Stimulated activated CD8-positive, alpha-beta memory T cell treated with anti-CD3 and anti-CD28 coated beads, Interleukin-12 subunit alpha, Interleukin-12 subunit beta, amount 100 ng/mL, for 4 hours (primary cell): ENCODE measurements around the gene KIAA0825.

Experiments used
- DNase-seq: peaks from one replicate; pipeline ENCODE4 v3.0.0-alpha.2; 2020; ENCODE audit warnings: low read depth

Gene KIAA0825

DNA sequence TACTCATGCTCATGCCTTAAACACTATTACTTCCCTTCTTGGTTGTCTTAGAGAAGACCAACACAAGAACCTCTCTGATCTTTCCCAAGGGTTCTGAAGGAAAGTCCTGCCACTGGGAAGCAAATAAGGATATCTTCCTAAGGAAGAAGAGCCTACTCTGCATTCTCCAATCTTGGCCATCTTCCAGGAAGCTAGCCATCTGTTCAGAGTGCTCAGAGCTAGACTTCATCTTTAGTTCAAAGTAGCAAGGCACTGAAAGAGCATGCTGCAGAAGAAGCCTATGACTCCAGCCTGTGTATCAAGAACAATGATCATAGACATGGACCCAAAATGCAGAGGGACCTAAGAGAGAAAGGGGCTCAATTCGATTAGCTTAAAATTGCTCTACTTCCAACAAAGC is 114.7 kb downstream of the KIAA0825 start:
- no peak for DNase-seq

DNA sequence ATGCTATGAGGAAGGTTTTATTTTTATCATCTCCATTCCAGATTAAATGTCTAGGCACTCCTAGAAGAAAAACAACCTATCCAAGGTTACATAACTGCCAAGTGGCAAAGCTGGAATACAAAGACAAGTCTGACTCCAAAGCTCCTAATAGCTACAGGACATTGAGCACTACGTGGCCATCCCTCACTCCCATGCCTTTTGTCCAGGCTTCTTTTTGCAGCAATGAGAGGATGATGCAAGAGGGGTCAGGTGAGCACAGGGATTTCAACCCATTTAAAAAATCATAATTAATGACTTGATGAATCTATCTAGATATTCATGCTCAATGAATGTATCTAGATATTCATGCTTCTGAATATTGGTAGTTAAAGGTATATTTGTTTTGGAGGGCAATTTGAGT is 117.0 kb downstream of the KIAA0825 start:
- no peak for DNase-seq

DNA sequence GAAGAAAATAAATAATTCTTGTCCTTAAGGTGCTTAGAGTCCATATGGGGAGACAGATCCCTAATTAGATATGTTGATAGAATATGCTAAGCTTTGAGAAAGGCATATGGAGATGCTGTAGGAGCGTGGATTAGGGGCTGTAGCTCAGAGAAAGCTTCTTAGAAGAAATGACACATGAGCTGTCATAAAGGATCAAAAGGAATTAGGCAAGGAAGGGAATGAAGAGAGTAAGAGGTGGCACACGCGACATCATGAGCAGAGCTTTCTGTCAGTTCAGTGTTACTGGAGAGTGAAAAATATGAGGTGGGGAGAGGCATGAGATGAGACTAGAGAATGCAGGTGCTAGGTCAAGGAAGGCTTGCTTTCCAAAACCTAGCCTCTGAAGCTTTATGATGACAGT is 118.6 kb downstream of the KIAA0825 start:
- no peak for DNase-seq

DNA sequence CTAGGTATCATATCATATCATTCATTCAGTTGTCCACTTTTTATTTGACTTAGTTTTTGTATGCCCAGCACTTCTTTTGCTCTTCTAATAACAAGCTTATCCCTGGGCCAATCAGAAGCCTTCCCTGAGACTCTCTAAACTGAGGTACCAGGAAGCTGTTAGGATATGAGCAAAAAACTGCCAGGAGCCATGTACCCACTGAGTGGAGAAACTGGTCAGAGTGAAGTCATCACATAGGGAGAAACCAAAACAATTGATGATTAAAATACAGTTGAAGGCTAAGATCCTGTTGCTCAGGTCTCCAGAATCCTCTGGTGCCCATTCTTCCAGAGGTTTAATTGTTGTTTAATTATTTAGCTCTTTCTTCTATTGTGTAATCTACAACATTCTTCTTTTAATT is 120.2 kb downstream of the KIAA0825 start:
- DNase-seq, result no peak

DNA sequence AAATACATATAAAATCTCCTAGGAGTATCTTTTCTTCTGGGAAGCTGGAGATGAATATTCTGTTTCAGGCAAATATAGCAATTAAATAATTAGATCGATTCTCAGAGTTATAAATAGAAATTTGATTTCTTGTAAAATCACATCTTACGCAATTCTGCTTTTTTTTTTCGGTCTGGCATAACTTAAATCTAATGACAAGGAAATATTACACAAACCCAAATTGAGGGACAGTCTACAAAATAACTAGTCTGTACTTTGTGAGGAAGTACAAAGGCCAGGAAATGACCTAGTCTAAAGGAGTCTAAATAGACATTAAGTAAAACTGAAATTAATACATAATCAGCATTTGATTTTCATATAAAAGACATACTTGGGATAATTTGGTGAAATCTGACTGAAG is 133.3 kb downstream of the KIAA0825 start:
- no peak for DNase-seq

DNA sequence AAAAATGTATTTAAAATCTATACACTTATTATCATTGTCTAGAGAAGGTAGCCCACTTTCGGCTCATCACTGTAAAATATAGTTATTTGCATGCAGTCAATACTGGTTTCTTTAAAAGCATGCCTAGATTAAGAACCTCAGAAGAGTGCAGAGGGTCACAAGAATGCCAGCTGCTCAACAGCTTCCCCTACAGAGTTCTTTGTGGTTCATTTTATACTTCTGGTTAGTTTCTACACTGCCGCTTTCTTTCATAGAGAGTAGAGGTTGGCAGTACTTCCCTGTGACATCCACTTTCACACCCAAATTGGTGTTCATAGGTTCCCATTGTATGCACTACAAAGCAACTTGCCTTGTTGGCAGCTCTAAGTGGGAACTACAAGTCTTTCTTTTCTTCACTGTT is 137.3 kb downstream of the KIAA0825 start:
- no peak for DNase-seq

DNA sequence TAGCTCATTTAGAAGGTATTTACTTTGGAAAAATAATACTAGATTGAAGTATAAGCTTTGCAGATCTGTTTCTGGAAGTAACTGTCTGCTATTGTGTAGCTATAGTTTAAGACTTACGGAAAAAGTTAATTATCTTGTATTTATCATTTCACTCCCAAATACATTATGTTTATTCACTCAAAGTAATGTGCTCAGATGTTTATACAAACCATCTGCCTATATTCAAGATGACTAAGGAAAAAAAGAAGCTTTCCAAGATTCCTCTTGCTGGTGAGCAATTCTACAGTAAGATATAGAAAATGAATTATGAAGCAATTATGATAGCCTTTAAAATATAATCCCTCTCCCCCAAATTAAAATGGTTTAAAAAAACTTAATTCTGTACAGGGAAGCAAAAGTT is 137.9 kb downstream of the KIAA0825 start:
- no peak for DNase-seq

DNA sequence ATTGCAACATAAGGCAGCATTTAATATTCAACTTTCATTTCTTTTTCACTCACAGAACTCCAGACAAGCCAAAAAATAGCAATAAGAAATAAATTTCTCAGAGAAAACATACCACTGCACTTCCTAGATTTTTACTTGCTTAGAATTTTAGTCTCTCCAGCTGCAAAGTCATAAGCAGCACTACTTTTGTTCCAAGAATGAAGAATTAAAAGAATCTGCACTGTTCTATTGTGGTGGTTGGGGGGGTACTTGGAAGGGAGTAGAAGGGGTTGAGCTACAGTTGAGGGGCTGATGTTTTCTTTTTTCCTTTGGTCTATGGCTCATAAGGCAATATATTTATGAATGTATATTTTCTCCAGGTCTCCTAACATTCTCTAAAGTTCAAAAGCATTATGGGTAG is 144.5 kb downstream of the KIAA0825 start:
- DNase-seq, result no peak

DNA sequence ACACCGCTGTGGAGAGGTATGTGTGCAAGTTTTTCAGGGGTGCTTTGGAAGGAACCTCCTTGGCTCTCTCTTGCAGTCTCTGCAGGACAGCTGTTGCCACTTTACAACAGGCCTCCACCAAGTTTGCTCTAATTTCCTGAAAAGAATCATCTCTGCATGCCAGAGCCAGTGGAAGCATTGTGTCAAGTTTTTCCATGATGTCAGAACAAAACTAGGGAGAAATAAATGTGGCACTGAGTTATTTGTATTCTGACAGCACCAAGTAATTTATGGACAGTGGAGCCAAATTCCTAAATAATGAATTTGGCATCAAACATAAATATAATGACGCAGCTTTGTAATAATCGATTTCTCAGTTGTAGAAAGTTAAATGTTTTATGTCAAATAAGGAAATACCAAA is 146.9 kb downstream of the KIAA0825 start:
- DNase-seq, result no peak

DNA sequence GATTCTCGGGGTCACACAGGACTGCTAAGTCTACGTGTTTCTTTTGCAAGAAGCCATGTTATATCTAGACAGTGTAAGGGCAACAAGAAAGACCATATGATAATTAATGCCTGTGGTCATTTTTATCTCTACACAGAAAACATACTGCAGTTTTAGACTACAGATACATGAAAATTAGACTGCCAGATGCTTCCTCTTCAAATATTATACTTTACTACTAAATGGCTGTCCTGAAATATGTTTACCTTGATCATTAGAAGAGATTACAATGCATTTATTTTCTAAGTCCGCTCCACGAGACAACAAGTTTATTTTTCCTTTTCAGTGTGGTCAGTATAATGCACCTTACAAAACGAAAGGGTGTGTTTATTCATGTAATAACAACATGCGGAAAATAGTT is 147.6 kb downstream of the KIAA0825 start:
- no peak for DNase-seq

DNA sequence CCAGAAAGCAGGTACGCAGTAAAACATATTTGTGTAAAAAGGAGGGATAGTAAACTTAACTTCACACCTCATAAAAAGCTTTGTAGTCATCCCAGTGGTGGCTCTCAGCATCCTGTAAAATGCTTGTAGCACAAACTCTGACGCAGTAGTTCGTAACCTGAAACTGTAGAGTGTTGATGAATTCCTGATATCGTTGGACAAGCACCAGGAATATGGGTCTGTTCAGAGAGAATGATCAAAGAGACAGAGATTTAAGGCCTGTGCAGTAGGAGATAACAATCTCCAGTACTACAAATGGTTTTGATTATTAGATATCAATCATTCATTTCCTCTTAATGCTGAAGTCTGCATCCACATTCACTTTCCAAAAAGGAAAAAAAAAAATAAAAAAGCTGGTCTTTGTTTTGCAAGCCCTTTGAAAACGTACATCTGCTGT is 148.5 kb downstream of the KIAA0825 start:
- DNase-seq, result no peak

DNA sequence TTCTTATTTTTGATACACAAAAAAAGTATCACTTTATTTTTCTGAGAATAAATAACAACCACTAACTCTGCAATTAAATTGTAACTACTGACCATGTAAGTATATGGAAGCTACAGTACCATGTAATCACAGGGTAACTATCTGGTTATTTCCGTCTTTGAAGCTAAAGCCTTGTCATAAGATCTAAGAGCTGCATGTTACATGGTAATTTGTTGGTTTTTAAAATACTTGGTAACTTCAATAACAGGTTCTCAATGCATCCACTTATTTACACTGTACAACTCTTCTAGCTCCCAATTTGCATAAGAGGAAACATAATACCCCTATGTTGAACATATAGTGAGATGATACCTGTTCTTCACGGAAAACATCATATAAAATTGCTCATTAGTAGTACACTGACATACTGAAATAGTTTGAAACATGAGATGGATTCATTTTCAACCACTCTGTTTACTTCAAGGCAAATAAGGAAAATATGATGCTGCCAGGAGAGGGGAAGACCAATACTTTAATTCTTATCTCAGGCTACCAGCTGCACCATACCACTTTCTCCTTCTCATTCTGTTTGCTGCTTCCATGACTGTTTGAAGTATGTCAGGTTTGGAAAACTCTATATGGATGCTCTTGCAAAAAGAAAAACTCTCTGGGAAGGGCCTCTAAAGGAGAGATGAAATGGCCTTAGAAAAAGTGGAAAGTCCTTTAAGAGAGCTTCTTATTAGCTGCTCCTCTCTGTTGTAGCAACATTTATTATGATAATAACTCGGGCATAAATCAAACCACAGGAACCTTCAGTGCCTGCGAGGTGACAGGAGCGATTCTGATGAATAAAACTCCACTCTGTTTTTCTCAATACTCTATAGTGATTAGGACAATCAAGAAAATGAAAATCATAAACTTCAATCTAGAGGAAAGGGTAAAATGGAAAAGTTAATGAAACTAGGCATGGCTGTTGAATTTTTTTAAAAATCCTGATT is 150.2 kb downstream of the KIAA0825 start:
- DNase-seq, result no peak

DNA sequence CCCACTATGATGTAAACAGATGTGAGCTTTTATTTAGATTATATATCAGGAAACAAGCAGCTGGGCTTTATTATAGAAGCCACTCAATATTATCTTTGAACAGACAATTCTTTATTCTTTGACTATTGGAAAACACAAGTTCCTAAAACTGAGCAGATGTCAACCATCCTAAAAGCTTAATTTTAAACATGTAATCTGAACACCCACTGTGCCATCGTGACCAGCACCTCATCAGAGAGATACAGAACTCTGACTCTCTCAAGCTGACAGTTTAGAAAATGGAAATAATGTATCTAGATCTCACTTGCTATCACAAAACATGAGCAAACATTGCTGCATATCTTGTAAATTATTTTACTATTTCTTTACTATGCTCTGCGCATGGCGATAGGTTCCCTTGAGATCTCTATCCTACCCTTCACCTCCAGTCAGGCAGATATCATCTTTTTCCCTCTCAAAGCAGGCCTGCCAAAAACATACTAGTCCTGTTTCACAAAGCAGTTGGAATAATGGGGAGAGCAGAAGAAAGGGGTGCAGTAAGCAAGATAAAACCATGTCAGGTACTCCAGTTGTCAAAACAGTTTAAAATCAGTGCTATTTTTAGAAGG is 151.0 kb downstream of the KIAA0825 start:
- no peak for DNase-seq

DNA sequence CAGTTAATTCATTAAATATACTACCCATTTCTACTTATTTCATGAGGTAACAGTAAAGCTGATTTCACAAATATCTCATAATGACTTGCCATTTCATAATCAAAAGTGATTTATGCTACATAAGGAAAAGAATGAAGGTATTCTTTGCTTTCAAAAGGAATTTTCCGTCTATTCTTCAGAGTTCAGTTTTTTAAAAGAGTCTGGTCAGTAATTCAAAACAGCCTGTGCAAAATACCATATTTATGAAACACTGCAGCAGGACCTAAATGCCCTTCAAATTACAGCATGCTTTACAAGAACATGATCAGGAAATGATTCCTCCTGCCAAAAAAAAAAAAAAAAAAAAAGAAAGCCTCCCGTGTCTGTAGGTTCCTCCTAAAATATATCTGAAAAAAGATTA is 154.7 kb downstream of the KIAA0825 start:
- no peak for DNase-seq

DNA sequence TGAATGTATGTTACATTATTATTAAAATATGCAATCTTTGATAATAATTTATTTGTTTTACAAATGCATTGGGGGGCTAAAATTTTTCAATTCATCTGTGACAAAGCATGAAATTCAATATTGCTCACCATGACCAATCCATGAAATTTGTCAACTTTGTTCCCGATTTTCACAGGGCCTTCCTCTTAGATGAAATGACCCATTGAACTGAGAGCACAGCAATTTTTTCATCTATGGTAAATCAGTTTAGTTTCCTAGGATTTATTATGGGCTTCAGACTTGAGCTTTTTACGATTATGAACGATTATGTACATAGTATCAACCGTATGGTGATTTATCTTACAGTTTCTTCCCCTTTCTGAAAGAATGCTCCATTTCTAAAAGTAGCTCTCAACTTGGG is 157.3 kb downstream of the KIAA0825 start:
- DNase-seq, result no peak

DNA sequence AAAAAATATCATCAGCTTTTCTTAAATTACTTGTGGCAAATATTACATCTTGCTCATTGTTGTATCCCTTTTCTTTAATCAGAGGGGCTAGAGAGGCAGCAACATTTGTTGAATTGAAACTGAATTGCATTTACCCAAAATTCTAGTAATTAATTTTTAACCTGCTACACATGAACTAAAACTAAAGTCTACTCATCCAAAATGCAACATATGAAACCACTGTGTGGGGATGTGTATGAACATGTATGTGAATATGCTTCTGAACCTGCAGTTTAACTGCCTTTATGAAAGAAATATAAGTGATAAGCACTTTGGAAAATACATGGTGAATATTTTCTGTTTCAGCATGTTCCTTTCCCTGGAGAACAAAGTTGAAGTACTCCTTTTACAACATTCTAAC is 158.5 kb downstream of the KIAA0825 start:
- no peak for DNase-seq

DNA sequence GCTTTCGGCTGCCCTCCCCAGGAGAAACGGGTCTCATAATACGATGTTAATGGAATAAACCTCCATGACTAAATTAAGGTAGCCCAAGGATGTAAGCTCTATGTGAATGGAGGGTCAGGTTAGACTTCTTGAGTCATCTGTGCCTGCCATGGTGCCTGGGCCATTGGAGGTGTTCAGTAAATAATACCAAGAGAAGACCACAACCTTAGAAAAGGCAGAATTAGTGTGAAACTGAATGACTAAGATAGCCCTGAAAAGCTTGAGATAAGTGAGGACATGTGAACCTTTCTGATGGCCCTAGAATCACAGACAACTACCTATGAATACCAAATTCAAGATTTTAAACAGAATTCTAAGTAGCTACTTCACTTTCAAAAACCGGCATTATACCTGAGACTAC is 160.6 kb downstream of the KIAA0825 start:
- no peak for DNase-seq

DNA sequence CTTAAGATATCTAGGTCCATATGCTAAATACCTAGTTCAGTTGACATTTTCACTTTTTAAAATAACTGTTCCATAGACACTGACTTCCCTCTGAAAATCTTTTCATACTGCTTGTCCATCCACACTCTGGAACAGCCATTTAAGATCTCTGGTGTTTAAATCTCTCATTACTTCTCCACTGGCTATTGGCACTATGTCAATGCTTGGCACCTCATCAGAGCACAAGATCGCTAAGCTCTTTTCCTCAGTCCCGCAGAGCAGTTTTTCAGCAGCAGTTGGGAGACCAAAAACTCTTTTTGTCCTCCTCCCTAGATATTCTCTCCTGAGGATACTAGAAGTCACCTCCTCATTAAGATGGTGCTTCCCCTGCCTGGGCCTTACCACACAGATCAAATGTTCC is 172.7 kb downstream of the KIAA0825 start:
- no peak for DNase-seq

DNA sequence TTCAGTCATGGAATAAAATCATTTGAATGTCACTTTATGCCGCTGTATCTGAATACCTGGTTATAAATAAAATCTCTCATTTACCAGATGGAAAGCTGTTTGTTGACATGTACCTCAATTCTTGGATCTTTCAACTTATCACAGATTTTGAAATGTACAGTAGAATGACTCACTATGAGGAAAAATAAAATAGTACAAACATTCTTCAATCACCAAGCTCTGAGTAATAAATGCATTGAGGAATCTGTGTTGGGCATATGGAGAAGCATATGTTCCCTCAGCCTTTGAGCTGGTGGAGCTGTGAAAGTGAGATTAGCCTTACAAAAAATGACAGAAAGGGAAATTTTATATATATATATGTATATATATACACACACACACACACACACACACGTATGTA is 175.4 kb downstream of the KIAA0825 start:
- no peak for DNase-seq

DNA sequence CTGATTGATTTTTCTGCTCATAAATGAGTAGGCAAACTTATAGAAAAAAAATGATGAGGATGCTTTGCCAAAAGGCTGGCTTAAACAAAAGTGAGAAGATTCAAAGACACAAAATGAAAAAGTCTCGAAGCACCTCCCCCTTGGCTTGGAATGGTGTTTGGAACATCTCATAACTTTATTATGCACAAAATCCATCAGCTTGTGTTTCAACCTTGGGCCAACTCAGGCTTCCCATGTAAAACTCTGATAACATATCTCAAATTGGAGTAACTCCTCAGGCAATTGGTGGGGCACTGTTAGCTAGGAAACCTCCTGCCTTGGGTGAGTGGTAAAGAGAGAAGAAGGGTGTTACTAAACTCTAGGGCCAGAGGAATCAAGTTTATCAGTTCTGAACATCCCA is 176.3 kb downstream of the KIAA0825 start:
- DNase-seq, result no peak

DNA sequence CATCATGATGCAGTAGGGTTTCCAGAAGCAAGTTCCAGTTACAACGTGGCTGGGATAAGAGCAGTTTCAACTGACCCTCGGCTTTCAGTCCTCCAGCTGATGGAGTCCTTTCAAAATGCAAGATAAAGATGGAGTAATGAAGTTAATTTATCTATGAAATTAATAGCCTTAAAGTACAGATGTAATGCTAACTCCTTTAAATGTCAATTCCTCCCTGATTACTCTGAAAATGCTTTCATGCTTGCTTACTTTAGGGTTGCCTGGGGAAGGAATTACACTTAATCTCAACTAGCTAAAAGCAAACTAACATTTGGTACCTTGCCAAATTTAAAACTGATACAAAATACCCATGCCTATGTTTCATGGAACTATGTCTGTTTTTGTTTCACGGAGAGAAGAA is 178.4 kb downstream of the KIAA0825 start:
- no peak for DNase-seq

DNA sequence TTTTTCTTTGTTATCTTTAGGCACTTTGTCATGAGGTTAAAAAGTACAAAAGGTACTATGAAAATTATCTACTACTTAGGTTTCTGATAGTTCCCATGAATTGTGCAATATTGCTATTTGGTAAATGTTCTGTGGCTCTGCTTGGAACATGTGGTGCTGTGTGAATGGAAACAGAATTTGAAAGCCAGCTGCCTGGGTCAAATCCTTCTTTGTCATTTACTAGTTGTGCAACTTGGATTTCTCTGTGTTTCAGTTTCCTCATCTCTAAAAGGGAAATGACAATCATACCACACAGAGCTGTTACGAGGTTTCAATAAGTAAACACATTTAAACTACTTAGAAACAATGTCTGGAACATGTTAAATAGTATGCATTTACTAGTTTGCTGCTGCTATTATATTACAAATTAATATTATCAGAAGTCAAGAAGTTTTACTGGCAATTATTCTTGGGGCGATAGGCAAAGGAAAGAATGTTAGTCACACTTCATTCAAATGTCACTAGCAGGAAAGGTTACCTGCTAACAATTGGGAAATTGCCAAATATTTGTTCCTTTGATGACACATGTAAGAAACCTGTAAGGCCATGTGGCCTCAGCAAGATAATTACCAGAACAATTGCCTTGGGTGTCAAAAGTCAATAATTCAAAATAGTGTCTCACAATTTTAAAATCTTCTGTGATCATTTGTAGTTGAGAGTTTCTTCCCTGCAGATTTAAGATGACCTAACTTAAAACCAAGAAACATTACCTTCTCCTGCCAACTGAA is 184.8 kb downstream of the KIAA0825 start:
- no peak for DNase-seq

DNA sequence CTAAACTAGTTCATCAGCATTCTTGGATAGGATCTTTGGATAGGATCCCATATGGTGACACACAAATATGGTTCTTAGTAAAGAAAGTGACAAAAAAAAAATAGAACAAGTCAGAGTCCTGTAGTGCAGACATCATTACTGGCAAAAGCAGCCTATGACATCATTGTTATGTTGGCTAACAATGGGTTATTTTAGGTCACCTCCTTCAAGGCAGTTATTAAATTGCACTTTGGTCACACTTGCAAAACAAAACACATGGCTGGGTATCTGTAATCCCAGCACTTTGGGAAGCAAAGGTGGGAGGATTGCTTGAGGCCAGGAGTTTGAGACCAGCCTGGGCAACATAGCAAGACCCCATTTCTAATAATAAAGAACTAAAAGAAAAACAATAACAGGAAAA is 185.9 kb downstream of the KIAA0825 start:
- no peak for DNase-seq
